Glomerular endothelial cell (primary cell): ENCODE measurements around the gene RPL38. TPM values are rescaled to one million over a fixed set of nuclear protein-coding genes. Genes with fewer than 3 reads are reported as not detected.

Experiments
- DNase-seq: peaks from one replicate; pipeline ENCODE4 v3.0.0-alpha.2; 2011; ENCODE audit warnings: low read depth, low spot score; ENCODE audit errors: extremely low read depth
- total RNA-seq: library from RNA; depleted of rRNA; stranded (reverse); fragments of >200 nt; gene quantifications from 2 replicates; pipeline ENCODE4 v1.2.3, GENCODE V29; 2015

The RPL38 gene
- total RNA-seq, 1 donor from 2014 or later, result 542 TPM

- no peak for DNase-seq
Observed at GRCh38 chr17:74245145-74245831, 41.8 kb downstream of the RPL38 start.

- DNase-seq, result no peak
Observed at GRCh38 chr17:74245871-74246270, 42.4 kb downstream of the RPL38 start.

GRCh38 chr17:74249590-74250270 is 46.3 kb downstream of the RPL38 start:
- DNase-seq, result no peak

- no peak for DNase-seq
Observed at GRCh38 chr17:74250324-74250995, 47.0 kb downstream of the RPL38 start.

GRCh38 chr17:74251051-74251450 is 47.6 kb downstream of the RPL38 start:
- DNase-seq, result no peak

GRCh38 chr17:74251569-74251968 is 48.1 kb downstream of the RPL38 start:
- no peak for DNase-seq

- no peak for DNase-seq
Observed at GRCh38 chr17:74252211-74252610, 48.7 kb downstream of the RPL38 start.

- DNase-seq, result no peak
Observed at GRCh38 chr17:74253036-74253435, 49.6 kb downstream of the RPL38 start.

GRCh38 chr17:74257311-74257710 is 53.8 kb downstream of the RPL38 start:
- DNase-seq, result no peak

- no peak for DNase-seq
Observed at GRCh38 chr17:74259667-74260524, 56.4 kb downstream of the RPL38 start.

Other genes with a start within 250 kb of the RPL38 start
- 1.7 and 4.1 TPM in 2 replicates for gene TTYH2, start 9.9 kb downstream of the RPL38 start, total RNA-seq
- not detected in 2 replicates for gene DNAI2, start 70.6 kb downstream of the RPL38 start, total RNA-seq
- 17.2 and 21.4 TPM in 2 replicates for gene KIF19, start 122.5 kb downstream of the RPL38 start, total RNA-seq
- gene BTBD17, start 158.2 kb downstream of the RPL38 start, total RNA-seq, result not detected in 2 replicates
- gene GPR142, start 163.8 kb downstream of the RPL38 start, total RNA-seq, result 0.10 TPM in 1 of 2 replicates, not detected in the other
- 8.6 and 17.5 TPM in 2 replicates for gene GPRC5C, start 228.4 kb downstream of the RPL38 start, total RNA-seq